ENCODE measurements around the gene DNAJC8.
A peak's percentile ranks its signal among the peaks of the same experiment; 100 is the strongest.

DNAJC8 gene

DNA sequence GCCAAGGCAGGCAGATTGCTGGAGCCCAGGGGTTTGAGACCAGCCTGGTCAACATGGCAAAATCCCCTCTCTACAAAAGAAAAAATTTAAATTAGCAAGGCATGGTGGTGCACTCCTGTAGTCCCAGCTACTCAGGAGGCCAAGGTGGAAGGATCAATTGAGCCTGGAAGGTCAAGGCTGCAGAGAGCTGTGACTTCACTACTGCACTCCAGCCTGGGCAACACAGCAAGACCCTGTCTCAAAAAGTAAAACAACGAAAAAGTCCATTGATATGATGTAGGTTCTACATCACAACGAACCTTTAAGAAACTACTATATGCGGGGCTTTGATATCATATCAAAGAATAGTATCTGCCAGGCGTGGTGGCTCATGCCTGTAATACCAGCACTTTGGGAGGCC is 77.2 kb downstream of the DNAJC8 start:
- Histone ChIP-seq H2AK5ac (ENCODE audit: low read depth, low read length) (no peak overlapping the region), H3K27ac (replicated peaks; ENCODE audit: low read length) (no peak overlapping the region), H2BK120ac (ENCODE audit: low read depth, low read length) (no peak overlapping the region), H3K27me3 (ENCODE audit: control insufficient read depth in 3 of 3, insufficient read depth in 3 of 3, low read depth in 1 of 3, low read length in 3 of 3) (no peaks in the 10 kb centered on the region), H3K18ac (ENCODE audit: low read length) (no peak overlapping the region), H3K23ac (ENCODE audit: low read depth, low read length, poor library complexity) (no peak overlapping the region), H3K14ac (ENCODE audit: low read length) (no peak overlapping the region), H3K4me3 (ENCODE audit: low read length in 2 of 2) (no peak overlapping the region), H3K4me2 (ENCODE audit: insufficient read depth, low read length, poor library complexity, severe bottlenecking) (no peak overlapping the region), H3K9me3 (replicated peaks in 1 of 2; ENCODE audit: control insufficient read depth in 2 of 2, insufficient read depth in 1 of 2, low read depth in 1 of 2, low read length in 2 of 2) (no peaks in the 10 kb centered on the region), H3K9ac (ENCODE audit: low read depth, low read length, poor library complexity) (no peak overlapping the region), H3K4ac (ENCODE audit: low read length) (no peak overlapping the region), H2AFZ (ENCODE audit: low read length) (no peak overlapping the region), H2BK12ac (ENCODE audit: low read length) (no peak overlapping the region), H2BK15ac (ENCODE audit: low read length) (no peak overlapping the region), H3K4me1 (ENCODE audit: control insufficient read depth in 2 of 2, insufficient read depth in 1 of 2, low read depth in 1 of 2, low read length in 2 of 2) (no peaks in the 10 kb centered on the region), H3K36me3 (replicated peaks in 1 of 2; ENCODE audit: control insufficient read depth in 2 of 2, insufficient read depth in 2 of 2, low read length in 2 of 2) (no peaks in the 10 kb centered on the region), H4K8ac (ENCODE audit: low read depth, low read length) (no peak overlapping the region), H4K91ac (ENCODE audit: low read depth, low read length, poor library complexity) (peak overlapping the region; percentile 66), H2BK5ac (ENCODE audit: low read length) (no peak overlapping the region), H3K79me1 (ENCODE audit: low read depth, low read length) (no peaks in the 10 kb centered on the region)
- WGBS, 2 donors (ENCODE audit: extremely low coverage in 2 of 2, insufficient read length in 2 of 2, insufficient replicate concordance in 1 of 2) = no CpG with 5 or more reads among the region's 4 CpGs
- DNase-seq (ENCODE audit: low spot score) = no peak

DNA sequence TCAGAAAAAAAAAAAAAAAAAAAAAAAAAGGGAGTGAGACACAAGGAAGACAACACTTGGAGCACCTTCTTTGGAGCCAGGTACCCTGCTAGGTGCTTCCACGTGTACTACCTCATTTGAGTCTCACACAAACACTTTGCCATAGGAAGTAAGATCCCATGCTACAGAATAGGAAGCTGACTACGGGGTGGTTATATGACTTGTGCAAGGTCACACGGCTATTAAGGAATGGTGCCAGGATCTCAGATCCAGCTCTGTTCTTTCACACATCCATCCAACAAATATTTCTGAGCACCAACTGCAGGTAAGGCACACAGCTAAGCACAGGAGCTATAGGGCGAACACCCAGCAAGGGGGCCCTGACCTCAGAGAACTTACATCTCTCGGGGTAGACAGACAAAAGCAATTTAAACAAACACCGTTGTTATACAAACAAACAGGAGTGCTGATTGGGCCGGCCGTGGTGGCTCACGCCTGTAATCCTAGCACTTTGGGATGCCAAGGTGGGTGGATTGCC is 78.7 kb downstream of the DNAJC8 start:
- no peak overlapping the region for H4K91ac ChIP-seq (ENCODE audit: low read depth, low read length, poor library complexity)
- no peaks in the 10 kb centered on the region for H3K79me1 ChIP-seq (ENCODE audit: low read depth, low read length)
- H3K27me3 ChIP-seq (ENCODE audit: control insufficient read depth in 3 of 3, insufficient read depth in 3 of 3, low read depth in 1 of 3, low read length in 3 of 3) = no peaks in the 10 kb centered on the region
- H4K8ac ChIP-seq (ENCODE audit: low read depth, low read length) = no peak overlapping the region
- no peak overlapping the region for H3K14ac ChIP-seq (ENCODE audit: low read length)
- no peak overlapping the region for H3K23ac ChIP-seq (ENCODE audit: low read depth, low read length, poor library complexity)
- H2BK15ac ChIP-seq (ENCODE audit: low read length) = no peak overlapping the region
- no peaks in the 10 kb centered on the region for H3K4me1 ChIP-seq (ENCODE audit: control insufficient read depth in 2 of 2, insufficient read depth in 1 of 2, low read depth in 1 of 2, low read length in 2 of 2)
- H3K18ac ChIP-seq (ENCODE audit: low read length) = no peak overlapping the region
- H2BK5ac ChIP-seq (ENCODE audit: low read length) = no peak overlapping the region
- H3K4ac ChIP-seq (ENCODE audit: low read length) = no peak overlapping the region
- H2AK5ac ChIP-seq (ENCODE audit: low read depth, low read length) = no peak overlapping the region
- H3K9me3 ChIP-seq (replicated peaks in 1 of 2; ENCODE audit: control insufficient read depth in 2 of 2, insufficient read depth in 1 of 2, low read depth in 1 of 2, low read length in 2 of 2) = no peaks in the 10 kb centered on the region
- no CpG with 5 or more reads among the region's 9 CpGs for WGBS, 2 donors (ENCODE audit: extremely low coverage in 2 of 2, insufficient read length in 2 of 2, insufficient replicate concordance in 1 of 2)
- H3K9ac ChIP-seq (ENCODE audit: low read depth, low read length, poor library complexity) = no peak overlapping the region
- DNase-seq (ENCODE audit: low spot score) = no peak
- no peak overlapping the region for H2BK12ac ChIP-seq (ENCODE audit: low read length)
- H2BK120ac ChIP-seq (ENCODE audit: low read depth, low read length) = no peak overlapping the region
- no peak overlapping the region for H2AFZ ChIP-seq (ENCODE audit: low read length)
- H3K4me3 ChIP-seq (ENCODE audit: low read length in 2 of 2) = no peak overlapping the region
- H3K36me3 ChIP-seq (replicated peaks in 1 of 2; ENCODE audit: control insufficient read depth in 2 of 2, insufficient read depth in 2 of 2, low read length in 2 of 2) = no peaks in the 10 kb centered on the region
- no peak overlapping the region for H3K4me2 ChIP-seq (ENCODE audit: insufficient read depth, low read length, poor library complexity, severe bottlenecking)
- no peak overlapping the region for H3K27ac ChIP-seq (replicated peaks; ENCODE audit: low read length)
